Right lobe of liver (tissue), 6 donors: ENCODE results near the gene DRC1. TPM values are rescaled to one million over a fixed set of nuclear protein-coding genes. Genes with fewer than 3 reads are reported as not detected.

Experiments used
- ATAC-seq, 4 donors: fragments of 200-7000 bp; cut with Tn5 transposase; one replicate each; pipeline ENCODE4 v1.9.1; 2020; ENCODE audit warnings: mild to moderate bottlenecking in 4 of 4, moderate library complexity in 4 of 4
- DNase-seq, 3 donors: peaks; one replicate each; pipeline ENCODE4 v3.0.0-alpha.2; 2020
- H3K27ac ChIP-seq, 3 donors: fragments of 200-600 bp; one replicate each; pipeline ENCODE4 v1.8.0; 2022
- H3K27me3 ChIP-seq, 2 donors: fragments of 200-600 bp; one replicate each; pipeline ENCODE4 v1.8.0; 2022
- H3K36me3 ChIP-seq, 4 donors: fragments of 200-600 bp; sonication (generic) in 1 of 4; one replicate each; pipeline versions ENCODE4 v1.5.1 to v1.8.0; 2017 to 2022; ENCODE audit warnings: control low read depth in 1 of 4
- H3K4me1 ChIP-seq, 4 donors: fragments of 200-600 bp; sonication (generic) in 1 of 4; one replicate each; pipeline versions ENCODE4 v1.5.1 to v1.8.0; 2017 to 2022; ENCODE audit warnings: control low read depth in 1 of 4
- H3K4me3 ChIP-seq, 3 donors: fragments of 200-600 bp; one replicate each; pipeline ENCODE4 v1.8.0; 2022
- H3K9me3 ChIP-seq, 4 donors: fragments of 200-600 bp; sonication (generic) in 1 of 4; one replicate each; pipeline versions ENCODE4 v1.5.1 to v1.8.0; 2017 to 2022; ENCODE audit warnings: control low read depth in 1 of 4
- POLR2A ChIP-seq: fragments of 450-650 bp; IDR thresholded peaks from one replicate; pipeline ENCODE4 v1.6.1; 2017; ENCODE audit warnings: antibody characterized with exemption, mild to moderate bottlenecking
- WGBS: methylation state at CpG from one replicate; pipeline ENCODE4 v1.1.6; 2018; ENCODE audit warnings: low coverage, low lambda C conversion rate; ENCODE audit not compliant: insufficient coverage; ENCODE audit errors: missing lambda C conversion rate; 5-methylcytosine and 5-hydroxymethylcytosine counted together
- intact Hi-C, 2 donors: fragments of 100-400 bp; cut with DNase I; formaldehyde crosslinking; loops; one replicate each; pipeline versions ENCODE4 v1.11.2 to v1.14.1; 2022
- total RNA-seq, 6 experiments: library from RNA; depleted of rRNA in 2 of 6; stranded (reverse); fragments of >200 nt in 2 of 6; fragmentation: NEBNext Ultra II Directional in 3 of 6; extraction: Animal tissue kit (Norgen Biotek cat#: 25700) in 3 of 6; gene quantifications; one replicate each; pipeline versions ENCODE4 v1.1.0 to v1.2.4, GENCODE V29; 2016 to 2023
- TF ChIP-seq, protein P1 (sequence below), 4 donors: fragments of 200-600 bp in 3 of 4; fragments of 450-650 bp in 1 of 4; IDR thresholded peaks; one replicate each; pipeline versions ENCODE4 v1.5.1 to v1.8.0; 2016 to 2022; ENCODE audit warnings: antibody characterized with exemption in 4 of 4, mild to moderate bottlenecking in 2 of 4
- donor health status: DM: no; HTN: yes; CAD: no.
- donor health status: DM: no; HTN: no; CAD: no.
- donor health status: DM: no; HTN: no; CAD: no.
- donor health status: DM: no; HTN: yes; CAD: no.
- donor health status: DM: no; HTN: yes; CAD: no.

The DRC1 gene
- total RNA-seq, 6 experiments from 2014 or later, result 0.31 TPM; not detected in 4

DNA sequence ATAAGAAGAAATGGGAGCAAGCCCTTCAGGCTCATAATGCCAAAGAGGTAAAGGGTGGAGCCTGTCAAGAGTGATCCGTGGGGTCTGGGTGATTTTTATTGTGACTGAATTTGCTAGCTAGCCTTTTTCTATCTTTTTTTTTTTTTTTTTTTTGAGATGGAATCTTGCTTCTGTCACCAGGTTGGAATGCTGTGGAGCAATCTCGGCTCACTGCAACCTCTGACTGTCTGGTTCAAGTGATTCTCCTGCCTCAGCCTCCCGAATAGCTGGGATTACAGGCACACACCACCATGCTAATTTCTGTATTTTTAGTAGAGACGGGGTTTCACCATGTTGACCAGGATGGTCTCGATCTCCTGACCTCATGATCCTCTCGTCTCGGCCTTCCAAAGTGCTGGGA lies 29.1 kb downstream of the DRC1 start:
- ATAC-seq (no peak), DNase-seq (no peak)
- H3K36me3 ChIP-seq, result no peaks in the 10 kb centered on the region
- intact Hi-C loops, result no loop called here
- TF ChIP-seq, protein P1, sequence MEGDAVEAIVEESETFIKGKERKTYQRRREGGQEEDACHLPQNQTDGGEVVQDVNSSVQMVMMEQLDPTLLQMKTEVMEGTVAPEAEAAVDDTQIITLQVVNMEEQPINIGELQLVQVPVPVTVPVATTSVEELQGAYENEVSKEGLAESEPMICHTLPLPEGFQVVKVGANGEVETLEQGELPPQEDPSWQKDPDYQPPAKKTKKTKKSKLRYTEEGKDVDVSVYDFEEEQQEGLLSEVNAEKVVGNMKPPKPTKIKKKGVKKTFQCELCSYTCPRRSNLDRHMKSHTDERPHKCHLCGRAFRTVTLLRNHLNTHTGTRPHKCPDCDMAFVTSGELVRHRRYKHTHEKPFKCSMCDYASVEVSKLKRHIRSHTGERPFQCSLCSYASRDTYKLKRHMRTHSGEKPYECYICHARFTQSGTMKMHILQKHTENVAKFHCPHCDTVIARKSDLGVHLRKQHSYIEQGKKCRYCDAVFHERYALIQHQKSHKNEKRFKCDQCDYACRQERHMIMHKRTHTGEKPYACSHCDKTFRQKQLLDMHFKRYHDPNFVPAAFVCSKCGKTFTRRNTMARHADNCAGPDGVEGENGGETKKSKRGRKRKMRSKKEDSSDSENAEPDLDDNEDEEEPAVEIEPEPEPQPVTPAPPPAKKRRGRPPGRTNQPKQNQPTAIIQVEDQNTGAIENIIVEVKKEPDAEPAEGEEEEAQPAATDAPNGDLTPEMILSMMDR (IDR thresholded peaks at IDR 0.05), result no peak
- no peak for TF ChIP-seq POLR2A
- H3K4me3 ChIP-seq, result no peak overlapping the region
- no peaks in the 10 kb centered on the region for H3K27me3 ChIP-seq
- no peak overlapping the region for H3K27ac ChIP-seq
- no peaks in the 10 kb centered on the region for H3K4me1 ChIP-seq
- 86% methylated on average over 7 of the region's 7 CpGs for WGBS
- no peaks in the 10 kb centered on the region for H3K9me3 ChIP-seq

DNA sequence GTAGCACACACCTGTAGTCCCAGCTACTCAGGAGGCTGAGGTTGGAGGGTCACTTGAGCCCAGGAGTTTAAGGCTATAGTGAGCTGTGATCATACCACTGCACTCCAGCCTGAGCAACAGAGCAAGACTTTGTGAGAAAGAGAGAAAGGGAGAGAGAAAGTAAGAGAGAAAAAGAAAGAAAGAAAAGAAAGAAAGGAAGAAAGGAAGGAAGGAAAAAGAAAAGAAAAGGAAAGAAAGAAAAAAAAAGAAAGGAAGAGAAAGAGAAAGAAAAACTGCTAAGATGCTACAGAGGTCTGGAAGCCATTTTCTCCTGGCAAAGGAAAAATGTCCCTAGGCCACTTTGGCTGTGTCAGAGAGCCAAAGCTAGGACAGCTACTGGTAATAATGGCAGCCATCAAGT lies 30.6 kb downstream of the DRC1 start:
- no peak overlapping the region for H3K4me3 ChIP-seq
- H3K36me3 ChIP-seq, result no peaks in the 10 kb centered on the region
- no peaks in the 10 kb centered on the region for H3K4me1 ChIP-seq
- no peaks in the 10 kb centered on the region for H3K27me3 ChIP-seq
- no peak for ATAC-seq
- no peaks in the 10 kb centered on the region for H3K9me3 ChIP-seq
- DNase-seq, result no peak
- intact Hi-C loops, result no loop called here
- TF ChIP-seq POLR2A, result no peak
- TF ChIP-seq, protein P1 (IDR thresholded peaks at IDR 0.05), result no peak
- H3K27ac ChIP-seq, result no peak overlapping the region

- no peaks in the 10 kb centered on the region for H3K27me3 ChIP-seq
- 66% methylated on average over 2 of the region's 2 CpGs for WGBS
- DNase-seq, result no peak
- no peaks in the 10 kb centered on the region for H3K36me3 ChIP-seq
- no peak overlapping the region for H3K27ac ChIP-seq
- intact Hi-C loops, result no loop called here
- TF ChIP-seq POLR2A, result no peak
- TF ChIP-seq, protein P1 (IDR thresholded peaks at IDR 0.05), result no peak
- H3K4me1 ChIP-seq, result no peaks in the 10 kb centered on the region
- H3K4me3 ChIP-seq, result no peak overlapping the region
- no peaks in the 10 kb centered on the region for H3K9me3 ChIP-seq
- no peak for ATAC-seq
These were observed 31.1 kb downstream of the DRC1 start for GRCh38 chr2:26432859-26433258.

- no peaks in the 10 kb centered on the region for H3K9me3 ChIP-seq
- DNase-seq, result no peak
- intact Hi-C loops, result no loop called here
- no peaks in the 10 kb centered on the region for H3K27me3 ChIP-seq
- 64% methylated on average over 1 of the region's 2 CpGs for WGBS
- no peak for TF ChIP-seq POLR2A
- TF ChIP-seq, protein P1 (IDR thresholded peaks at IDR 0.05), result no peak
- no peak for ATAC-seq
- no peaks in the 10 kb centered on the region for H3K4me1 ChIP-seq
- H3K36me3 ChIP-seq, result no peaks in the 10 kb centered on the region
- H3K27ac ChIP-seq, result no peak overlapping the region
- H3K4me3 ChIP-seq, result no peak overlapping the region
These were observed 33.4 kb downstream of the DRC1 start for GRCh38 chr2:26435106-26435505.

- no peak overlapping the region for H3K4me3 ChIP-seq
- no peak overlapping the region for H3K27ac ChIP-seq
- H3K36me3 ChIP-seq, result no peaks in the 10 kb centered on the region
- DNase-seq (peak in 1 of 3 donors; percentile 16), ATAC-seq (no peak)
- 52% methylated on average over 6 of the region's 8 CpGs for WGBS
- no peaks in the 10 kb centered on the region for H3K9me3 ChIP-seq
- H3K27me3 ChIP-seq, result no peaks in the 10 kb centered on the region
- intact Hi-C loops, result no loop called here
- no peaks in the 10 kb centered on the region for H3K4me1 ChIP-seq
- TF ChIP-seq, protein P1 (IDR thresholded peaks at IDR 0.05), result no peak
- no peak for TF ChIP-seq POLR2A
These were observed 36.8 kb downstream of the DRC1 start for GRCh38 chr2:26438526-26438925.
